ENCODE results near the gene SPANXN3.
"Not testable (repeated sequence)": the region's sequence is repeated elsewhere in the genome, so short reads cannot be mapped to it uniquely, and the experiment has no call there.

SPANXN3 gene, protein sequence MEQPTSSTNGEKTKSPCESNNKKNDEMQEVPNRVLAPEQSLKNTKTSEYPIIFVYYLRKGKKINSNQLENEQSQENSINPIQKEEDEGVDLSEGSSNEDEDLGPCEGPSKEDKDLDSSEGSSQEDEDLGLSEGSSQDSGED

DNA sequence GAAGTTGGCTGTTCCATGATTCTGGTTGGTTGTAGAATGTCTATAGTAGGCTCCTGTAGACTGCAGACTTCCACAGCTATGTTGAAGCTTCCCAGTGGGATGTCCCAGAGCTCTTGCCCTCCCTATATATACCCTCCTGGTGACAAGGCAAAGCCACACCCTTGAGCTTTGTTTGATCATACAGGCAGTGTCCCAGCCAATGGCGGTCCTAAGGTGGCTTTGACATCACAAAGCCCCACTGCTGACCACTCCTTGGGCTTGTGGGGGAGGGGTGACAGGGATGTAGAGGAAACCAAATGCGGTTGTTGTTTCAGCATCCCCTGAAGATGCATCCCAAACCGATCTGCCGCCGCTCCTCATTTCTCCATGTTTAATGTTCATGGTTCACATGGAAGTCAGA lies at the start of gene SPANXN3:
Gene SPANXN3 (minus strand): TSS at position 101 of the 400 bp plus-strand sequence. CDS start 84 bp downstream, at position 17.
- DNase-seq (ENCODE audit: low read depth, low spot score); H3K4me3 ChIP-seq (ENCODE audit: low read depth, low read length); in situ Hi-C loops (cut with HindIII; ENCODE audit: low sequenced_read_pairs): not testable (repeated sequence)

DNA sequence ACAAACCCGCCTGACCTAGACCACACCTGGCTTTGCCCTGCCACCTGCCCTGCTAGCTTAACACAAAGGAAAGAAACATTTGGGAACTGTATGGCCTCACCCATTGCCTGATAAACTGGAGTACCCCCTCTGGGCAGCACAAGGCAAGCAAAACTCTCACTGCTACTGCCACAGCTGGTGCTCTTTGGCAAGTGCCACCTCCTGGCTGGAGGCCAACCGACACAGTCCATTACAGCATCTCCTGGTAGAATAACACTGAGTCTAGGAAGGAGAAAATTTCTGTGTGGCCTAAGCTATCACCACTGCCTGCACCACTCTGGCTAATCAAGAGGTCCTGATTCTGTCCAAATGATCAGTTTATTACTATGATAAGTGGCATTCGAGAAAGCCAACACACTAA lies 18.9 kb upstream of the SPANXN3 start:
- DNase-seq (ENCODE audit: low read depth, low spot score): no peak
- H3K4me3 ChIP-seq (ENCODE audit: low read depth, low read length): no peak overlapping the region
- TF ChIP-seq, protein P1, sequence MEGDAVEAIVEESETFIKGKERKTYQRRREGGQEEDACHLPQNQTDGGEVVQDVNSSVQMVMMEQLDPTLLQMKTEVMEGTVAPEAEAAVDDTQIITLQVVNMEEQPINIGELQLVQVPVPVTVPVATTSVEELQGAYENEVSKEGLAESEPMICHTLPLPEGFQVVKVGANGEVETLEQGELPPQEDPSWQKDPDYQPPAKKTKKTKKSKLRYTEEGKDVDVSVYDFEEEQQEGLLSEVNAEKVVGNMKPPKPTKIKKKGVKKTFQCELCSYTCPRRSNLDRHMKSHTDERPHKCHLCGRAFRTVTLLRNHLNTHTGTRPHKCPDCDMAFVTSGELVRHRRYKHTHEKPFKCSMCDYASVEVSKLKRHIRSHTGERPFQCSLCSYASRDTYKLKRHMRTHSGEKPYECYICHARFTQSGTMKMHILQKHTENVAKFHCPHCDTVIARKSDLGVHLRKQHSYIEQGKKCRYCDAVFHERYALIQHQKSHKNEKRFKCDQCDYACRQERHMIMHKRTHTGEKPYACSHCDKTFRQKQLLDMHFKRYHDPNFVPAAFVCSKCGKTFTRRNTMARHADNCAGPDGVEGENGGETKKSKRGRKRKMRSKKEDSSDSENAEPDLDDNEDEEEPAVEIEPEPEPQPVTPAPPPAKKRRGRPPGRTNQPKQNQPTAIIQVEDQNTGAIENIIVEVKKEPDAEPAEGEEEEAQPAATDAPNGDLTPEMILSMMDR (IDR thresholded peaks at IDR 0.05; ENCODE audit: low read depth, low read length): no peak
- in situ Hi-C loops (cut with HindIII; ENCODE audit: low sequenced_read_pairs): no loop called here

DNA sequence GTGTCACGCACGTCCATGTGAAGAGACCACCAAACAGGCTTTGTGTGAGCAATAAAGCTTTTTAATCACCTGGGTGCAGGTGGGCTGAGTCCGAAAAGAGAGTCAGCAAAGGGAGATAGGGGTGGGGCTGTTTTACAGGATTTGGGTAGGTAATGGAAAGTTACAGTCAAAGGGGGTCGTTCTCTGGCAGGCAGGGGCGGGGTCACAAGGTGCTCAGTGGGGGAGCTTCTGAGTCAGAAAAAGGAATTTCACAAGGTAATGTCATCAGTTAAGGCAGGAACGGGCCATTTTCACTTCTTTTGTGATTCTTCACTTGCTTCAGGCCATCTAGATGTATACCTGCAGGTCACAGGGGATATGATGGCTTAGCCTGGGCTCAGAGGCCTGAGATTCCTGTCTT lies 15.1 kb downstream of the SPANXN3 start:
- in situ Hi-C loops (cut with HindIII; ENCODE audit: low sequenced_read_pairs): not testable (repeated sequence)

DNA sequence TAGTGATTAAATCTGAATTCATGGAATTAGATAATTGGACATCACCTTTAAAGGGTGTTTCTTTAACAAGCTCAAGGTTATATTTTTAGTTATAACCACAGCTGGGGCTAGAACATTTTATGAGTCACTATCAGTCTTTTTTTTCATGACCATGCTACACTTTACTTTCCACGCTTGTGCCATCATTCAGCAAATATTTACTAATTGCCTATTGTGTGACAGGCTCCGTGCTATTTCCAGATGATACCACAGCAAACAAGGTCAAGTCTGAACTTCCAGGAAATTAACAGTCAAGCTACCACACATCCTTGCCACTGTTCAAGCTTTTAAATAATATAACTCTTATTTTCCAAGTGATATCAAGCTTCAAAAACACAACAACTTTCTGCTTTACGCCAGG lies 16.5 kb downstream of the SPANXN3 start:
- in situ Hi-C loops (cut with HindIII; ENCODE audit: low sequenced_read_pairs): no loop called here
- TF ChIP-seq, protein P1 (IDR thresholded peaks at IDR 0.05; ENCODE audit: low read depth, low read length): no peak
- no peak for DNase-seq (ENCODE audit: low read depth, low spot score)
- H3K4me3 ChIP-seq (ENCODE audit: low read depth, low read length): no peak overlapping the region

More for the DNA sequence above, 15.1 kb downstream of the SPANXN3 start:
- H3K4me3 ChIP-seq (ENCODE audit: low read depth, low read length); DNase-seq (ENCODE audit: low read depth, low spot score): not testable (repeated sequence)

DNA sequence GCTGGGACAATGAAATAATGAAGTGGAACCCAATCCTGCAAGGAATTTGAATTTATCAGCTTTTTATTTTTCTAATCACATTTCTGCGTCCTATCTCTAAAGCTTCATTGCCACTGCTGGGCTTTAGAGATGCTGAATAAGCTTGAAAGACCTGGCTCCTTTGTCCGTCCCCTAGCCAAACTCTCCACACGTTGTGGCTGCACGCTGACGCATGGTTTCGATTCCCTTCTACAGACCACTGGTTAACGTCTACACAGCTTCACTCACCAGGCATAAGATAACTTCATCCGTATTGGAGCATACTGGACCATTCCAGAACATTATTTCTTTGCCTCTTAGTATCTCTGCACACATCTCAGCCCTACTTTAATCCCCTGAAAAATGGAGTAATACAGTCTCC lies 31.2 kb downstream of the SPANXN3 start:
- in situ Hi-C loops (cut with HindIII; ENCODE audit: low sequenced_read_pairs): no loop called here
- no peak for DNase-seq (ENCODE audit: low read depth, low spot score)
- TF ChIP-seq, protein P1 (IDR thresholded peaks at IDR 0.05; ENCODE audit: low read depth, low read length): no peak
- no peak overlapping the region for H3K4me3 ChIP-seq (ENCODE audit: low read depth, low read length)

DNA sequence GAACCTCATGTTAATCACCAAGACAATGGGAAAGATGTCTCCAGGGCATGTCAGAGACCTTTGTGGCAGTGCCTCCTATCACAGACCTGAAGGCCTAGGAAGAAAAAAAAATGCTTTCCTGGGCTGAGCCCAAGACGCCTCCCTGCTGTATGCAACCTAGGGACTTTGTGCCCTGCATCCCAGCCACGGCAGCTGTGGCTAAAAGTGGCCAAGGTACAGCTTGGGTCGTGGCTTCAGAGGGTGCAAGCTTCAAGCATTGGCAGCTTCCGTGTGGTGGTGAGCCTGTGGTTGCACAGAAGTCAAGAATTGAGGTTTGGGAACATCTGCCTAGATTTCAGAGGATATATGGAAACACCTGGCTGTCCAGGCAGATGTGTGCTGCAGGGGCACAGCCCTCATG lies 40.5 kb downstream of the SPANXN3 start:
- DNase-seq (ENCODE audit: low read depth, low spot score): no peak
- TF ChIP-seq, protein P1 (IDR thresholded peaks at IDR 0.05; ENCODE audit: low read depth, low read length): no peak
- in situ Hi-C loops (cut with HindIII; ENCODE audit: low sequenced_read_pairs): no loop called here
- H3K4me3 ChIP-seq (ENCODE audit: low read depth, low read length): no peak overlapping the region

DNA sequence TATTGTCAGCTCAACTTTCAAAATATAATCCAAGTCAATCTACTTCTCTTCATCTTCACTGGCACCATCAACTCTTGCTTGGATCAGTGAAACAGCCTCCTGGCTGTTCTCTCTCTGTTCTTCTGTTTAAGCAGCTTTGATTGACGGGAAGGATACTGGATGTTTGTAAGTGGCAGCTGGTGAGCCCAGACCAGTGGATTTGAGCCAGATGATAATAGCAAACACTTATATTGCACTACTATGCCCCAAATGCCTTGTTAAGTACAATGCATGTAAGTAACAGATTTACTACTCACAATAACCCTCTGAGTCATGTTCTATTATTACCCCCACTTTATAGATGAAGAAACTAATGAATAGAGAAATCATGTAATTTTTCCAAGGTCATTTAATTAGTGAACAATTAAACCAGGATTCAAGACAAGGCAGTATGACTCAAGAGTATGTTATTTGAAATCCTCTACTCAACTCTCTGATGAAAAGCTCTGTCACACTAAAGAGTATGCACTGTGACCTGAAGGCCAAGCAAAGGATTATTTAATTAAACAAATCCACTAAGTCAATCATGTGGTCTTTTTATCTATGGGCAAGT lies 44.8 kb downstream of the SPANXN3 start:
- H3K4me3 ChIP-seq (ENCODE audit: low read depth, low read length): no peak overlapping the region
- no peak for DNase-seq (ENCODE audit: low read depth, low spot score)
- TF ChIP-seq, protein P1 (IDR thresholded peaks at IDR 0.05; ENCODE audit: low read depth, low read length): no peak
- in situ Hi-C loops (cut with HindIII; ENCODE audit: low sequenced_read_pairs): no loop called here
